Kidney epithelial cell (primary cell): ENCODE results near the gene MYL9. TPM values are rescaled to one million over a fixed set of nuclear protein-coding genes. Genes with fewer than 3 reads are reported as not detected.

Experiments
- DNase-seq: peaks from one replicate; pipeline ENCODE4 v3.0.0-alpha.2; 2010; ENCODE audit warnings: low read depth
- H3K27me3 ChIP-seq: 2 replicates; pipeline ENCODE4 v1.6.0; 2011; ENCODE audit warnings: low read length; ENCODE audit not compliant: control insufficient read depth, insufficient read depth
- H3K36me3 ChIP-seq: 2 replicates; pipeline ENCODE4 v1.5.1; 2011; ENCODE audit warnings: low read length; ENCODE audit not compliant: control insufficient read depth, insufficient read depth
- H3K4me3 ChIP-seq: 2 replicates; pipeline ENCODE4 v1.5.1; 2011; ENCODE audit warnings: low read depth, mild to moderate bottlenecking, control low read depth, low read length
- CTCF ChIP-seq: IDR thresholded peaks from 2 replicates; pipeline ENCODE4 v1.5.1; 2011; ENCODE audit warnings: mild to moderate bottlenecking, moderate library complexity, low read length, control low read depth, inconsistent platforms; ENCODE audit not compliant: insufficient read depth, poor library complexity, severe bottlenecking
- total RNA-seq: library from RNA; depleted of rRNA; stranded (reverse); fragments of >200 nt; gene quantifications from 2 replicates; pipeline ENCODE4 v1.2.3, GENCODE V29; 2015

MYL9 gene
- total RNA-seq, 1 donor from 2014 or later: 58.5 TPM

GRCh38 chr20:36541768-36542488 is 609 bp downstream of the MYL9 start:
- Histone ChIP-seq H3K4me3 (peak overlapping the region; percentile 56), H3K36me3 (no peaks in the 10 kb centered on the region), H3K27me3 (no peaks in the 10 kb centered on the region)
- TF ChIP-seq CTCF: peak; percentile 64
- DNase-seq: no peak

- Histone ChIP-seq H3K4me3 (no peak overlapping the region), H3K27me3 (no peaks in the 10 kb centered on the region), H3K36me3 (no peaks in the 10 kb centered on the region)
- TF ChIP-seq CTCF: no peak
- DNase-seq: no peak
These were observed 1.3 kb downstream of the MYL9 start for GRCh38 chr20:36542516-36543183.

- H3K36me3 ChIP-seq: no peaks in the 10 kb centered on the region
- no peak overlapping the region for H3K4me3 ChIP-seq
- no peaks in the 10 kb centered on the region for H3K27me3 ChIP-seq
- TF ChIP-seq CTCF: no peak
- no peak for DNase-seq
These were observed 2.1 kb downstream of the MYL9 start for GRCh38 chr20:36543184-36544133.

- TF ChIP-seq CTCF: no peak
- no peak for DNase-seq
- H3K4me3 ChIP-seq: no peak overlapping the region
- H3K27me3 ChIP-seq: no peaks in the 10 kb centered on the region
- H3K36me3 ChIP-seq: no peaks in the 10 kb centered on the region
These were observed 3.1 kb downstream of the MYL9 start for GRCh38 chr20:36544134-36545018.

- Histone ChIP-seq H3K36me3 (no peaks in the 10 kb centered on the region), H3K4me3 (no peak overlapping the region), H3K27me3 (no peaks in the 10 kb centered on the region)
- DNase-seq: no peak
- no peak for TF ChIP-seq CTCF
These were observed 4.9 kb downstream of the MYL9 start for GRCh38 chr20:36546111-36546736.
